ENCODE data around the gene STAT1.

The STAT1 gene

DNA sequence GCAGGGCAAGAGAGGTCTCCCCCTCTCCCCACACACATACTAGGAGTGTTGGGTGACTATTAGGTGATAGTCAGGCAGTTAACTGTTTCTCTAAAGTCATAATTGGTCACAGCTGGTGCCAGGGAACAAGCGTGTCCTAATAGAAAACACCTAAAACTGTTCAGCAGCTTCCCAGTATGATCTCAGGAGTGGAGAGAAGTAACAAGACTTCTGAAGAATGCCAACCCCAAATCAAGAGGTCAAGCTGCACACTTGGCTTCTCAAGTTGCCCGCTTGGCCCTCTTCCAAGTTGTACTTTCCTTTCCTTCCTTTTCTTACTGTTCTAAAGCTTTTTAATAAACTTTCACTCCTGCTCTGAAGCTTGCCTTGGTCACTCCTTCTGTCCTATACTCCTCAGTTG lies 22.4 kb upstream of the STAT1 start:
- in situ Hi-C loops (cut with MboI; ENCODE audit: low pct_unique_long_range_greater_than_20kb, low sequenced_read_pairs, unreplicated experiment) = no loop called here
- no peak for DNase-seq (ENCODE audit: low spot score)
- TF ChIP-seq, protein P1, sequence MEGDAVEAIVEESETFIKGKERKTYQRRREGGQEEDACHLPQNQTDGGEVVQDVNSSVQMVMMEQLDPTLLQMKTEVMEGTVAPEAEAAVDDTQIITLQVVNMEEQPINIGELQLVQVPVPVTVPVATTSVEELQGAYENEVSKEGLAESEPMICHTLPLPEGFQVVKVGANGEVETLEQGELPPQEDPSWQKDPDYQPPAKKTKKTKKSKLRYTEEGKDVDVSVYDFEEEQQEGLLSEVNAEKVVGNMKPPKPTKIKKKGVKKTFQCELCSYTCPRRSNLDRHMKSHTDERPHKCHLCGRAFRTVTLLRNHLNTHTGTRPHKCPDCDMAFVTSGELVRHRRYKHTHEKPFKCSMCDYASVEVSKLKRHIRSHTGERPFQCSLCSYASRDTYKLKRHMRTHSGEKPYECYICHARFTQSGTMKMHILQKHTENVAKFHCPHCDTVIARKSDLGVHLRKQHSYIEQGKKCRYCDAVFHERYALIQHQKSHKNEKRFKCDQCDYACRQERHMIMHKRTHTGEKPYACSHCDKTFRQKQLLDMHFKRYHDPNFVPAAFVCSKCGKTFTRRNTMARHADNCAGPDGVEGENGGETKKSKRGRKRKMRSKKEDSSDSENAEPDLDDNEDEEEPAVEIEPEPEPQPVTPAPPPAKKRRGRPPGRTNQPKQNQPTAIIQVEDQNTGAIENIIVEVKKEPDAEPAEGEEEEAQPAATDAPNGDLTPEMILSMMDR (IDR thresholded peaks at IDR 0.05; ENCODE audit: extremely low read depth, insufficient read depth, missing control alignments) = no peak

DNA sequence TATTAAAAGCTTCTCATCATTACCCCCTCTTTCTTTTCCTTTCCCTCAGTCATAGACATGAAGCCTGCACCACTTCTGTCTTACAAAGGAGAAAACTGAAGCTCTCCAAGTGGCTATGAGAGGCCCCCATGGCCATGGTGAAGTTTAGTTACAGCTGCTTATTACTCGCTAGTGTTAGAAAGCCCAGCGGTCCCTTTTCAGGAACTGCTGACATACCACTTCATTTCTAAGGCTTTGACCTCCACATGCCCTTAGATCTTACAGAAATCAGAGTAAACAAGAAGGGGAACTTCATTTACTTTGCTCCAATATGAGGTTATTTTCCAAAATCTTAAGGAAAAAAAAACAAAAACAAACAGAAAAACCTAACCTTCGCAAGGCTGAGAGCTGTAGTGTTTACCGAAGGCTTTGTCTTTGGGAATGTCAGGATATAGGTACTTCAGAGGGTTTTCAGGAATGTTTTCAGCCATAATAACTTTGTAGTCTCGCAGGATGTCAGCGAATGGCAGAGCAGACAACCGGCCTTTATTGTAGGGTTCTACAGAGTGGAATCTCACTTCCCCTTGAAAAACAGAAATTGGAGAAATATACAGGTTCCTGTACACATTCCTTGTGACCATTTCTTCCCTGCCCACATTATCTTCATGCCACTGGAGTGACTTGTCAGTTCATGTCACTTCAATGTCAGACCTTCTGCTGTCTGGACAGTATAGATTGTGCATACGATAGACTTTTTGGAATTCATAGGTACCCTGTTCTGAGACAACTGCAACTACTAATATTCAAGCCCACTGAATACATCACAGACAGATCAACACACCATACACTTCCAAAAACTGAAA lies 18.8 kb upstream of the STAT1 start:
- no peak for DNase-seq (ENCODE audit: low spot score)
- in situ Hi-C loops (cut with MboI; ENCODE audit: low pct_unique_long_range_greater_than_20kb, low sequenced_read_pairs, unreplicated experiment) = no loop called here
- TF ChIP-seq, protein P1 (IDR thresholded peaks at IDR 0.05; ENCODE audit: extremely low read depth, insufficient read depth, missing control alignments) = no peak

- TF ChIP-seq, protein P1 (IDR thresholded peaks at IDR 0.05; ENCODE audit: extremely low read depth, insufficient read depth, missing control alignments) = no peak
- no peak for DNase-seq (ENCODE audit: low spot score)
- in situ Hi-C loops (cut with MboI; ENCODE audit: low pct_unique_long_range_greater_than_20kb, low sequenced_read_pairs, unreplicated experiment) = no loop called here
Observed at GRCh38 chr2:191031256-191031655, 17.3 kb upstream of the STAT1 start.

DNA sequence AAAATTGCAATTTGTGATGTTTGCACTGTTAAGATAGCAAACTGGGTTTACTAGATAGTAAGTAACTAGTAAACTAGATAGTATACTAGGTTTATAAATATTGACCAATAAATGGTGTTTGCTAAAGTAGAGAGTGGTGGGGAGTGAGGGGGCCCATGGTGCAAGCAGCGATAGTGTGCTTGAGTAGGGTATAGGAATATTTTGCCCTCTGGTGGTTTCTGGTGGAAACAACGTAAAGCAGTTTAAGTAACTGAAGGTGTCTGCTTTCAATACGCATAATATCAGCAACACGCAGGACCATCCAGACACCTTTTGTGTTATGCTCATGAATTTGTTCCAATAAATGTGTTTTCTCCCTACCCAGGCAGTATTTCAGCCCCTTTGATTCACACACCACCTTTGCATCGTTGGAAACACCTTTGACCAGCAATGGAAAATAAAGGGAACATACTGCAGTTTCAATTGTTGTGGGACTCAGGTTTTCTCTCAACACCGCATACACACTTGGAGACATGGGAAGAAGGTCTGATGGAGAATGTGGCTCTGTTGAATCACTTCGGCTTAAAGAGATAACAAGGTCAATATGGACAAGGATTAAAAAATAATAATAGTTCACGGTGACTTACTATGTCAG lies 16.7 kb upstream of the STAT1 start:
- DNase-seq (ENCODE audit: low spot score) = peak; percentile 49
- in situ Hi-C loops (cut with MboI; ENCODE audit: low pct_unique_long_range_greater_than_20kb, low sequenced_read_pairs, unreplicated experiment) = no loop called here
- TF ChIP-seq, protein P1 (IDR thresholded peaks at IDR 0.05; ENCODE audit: extremely low read depth, insufficient read depth, missing control alignments) = peak; percentile 67

GRCh38 chr2:191029280-191029950 lies 15.4 kb upstream of the STAT1 start:
- no peak for DNase-seq (ENCODE audit: low spot score)
- in situ Hi-C loops (cut with MboI; ENCODE audit: low pct_unique_long_range_greater_than_20kb, low sequenced_read_pairs, unreplicated experiment) = no loop called here
- TF ChIP-seq, protein P1 (IDR thresholded peaks at IDR 0.05; ENCODE audit: extremely low read depth, insufficient read depth, missing control alignments) = no peak

GRCh38 chr2:191026377-191026776 lies 12.4 kb upstream of the STAT1 start:
- in situ Hi-C loops (cut with MboI; ENCODE audit: low pct_unique_long_range_greater_than_20kb, low sequenced_read_pairs, unreplicated experiment) = no loop called here
- TF ChIP-seq, protein P1 (IDR thresholded peaks at IDR 0.05; ENCODE audit: extremely low read depth, insufficient read depth, missing control alignments) = no peak
- no peak for DNase-seq (ENCODE audit: low spot score)
